ENCODE results near the gene CGB3. TPM values are rescaled to one million over a fixed set of nuclear protein-coding genes. Genes with fewer than 3 reads are reported as not detected.
"Not testable (repeated sequence)": the region's sequence is repeated elsewhere in the genome, so short reads cannot be mapped to it uniquely, and the experiment has no call there.

Gene CGB3
- total and polyA plus RNA-seq, 2 of the 4 experiments (the other 2 are of a cell fraction): not detected

DNA sequence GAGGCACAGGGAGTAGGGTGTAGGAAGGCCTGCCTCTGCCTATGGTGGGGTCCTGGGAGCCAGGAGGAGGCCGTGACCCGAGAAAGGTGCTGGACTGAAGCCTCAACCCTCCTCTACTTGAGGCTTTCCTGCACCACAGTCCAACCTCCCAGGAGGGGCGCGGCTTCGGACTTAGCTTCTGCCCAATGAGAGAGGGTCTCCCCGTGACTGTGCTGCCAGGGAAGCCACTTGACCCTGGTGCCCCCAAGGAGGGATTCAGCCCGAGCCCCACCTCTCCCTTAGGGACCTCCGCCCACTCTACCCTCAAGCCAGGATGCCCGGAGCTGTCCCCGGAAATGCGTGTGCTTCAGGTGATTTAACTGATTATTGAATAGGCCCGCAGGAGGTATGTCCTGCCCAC lies 24.9 kb upstream of the CGB3 start, which contains the start of gene CGB8:
Gene CGB8 (minus strand): TSS at position 101 of the 400 bp plus-strand sequence. CDS start 372 bp downstream, outside the sequence.
- H4K20me1 ChIP-seq (ENCODE audit: insufficient read depth, low read length); H3K9me3 ChIP-seq (ENCODE audit: control insufficient read depth, insufficient read depth, low read length); H2BK5ac ChIP-seq (ENCODE audit: low read depth, low read length, poor library complexity, severe bottlenecking); H4K8ac ChIP-seq (ENCODE audit: low read depth in 2 of 2, low read length in 2 of 2); H4K91ac ChIP-seq (ENCODE audit: insufficient read depth, low read depth, low read length); H3K4me1 ChIP-seq (ENCODE audit: control insufficient read depth, insufficient read depth, low read length); H2AK9ac ChIP-seq (replicated peaks; ENCODE audit: low read depth, low read length, poor library complexity); H3K4me2 ChIP-seq (ENCODE audit: low read depth, low read length); H3K9me1 ChIP-seq (ENCODE audit: insufficient read depth, low read length); H3K14ac ChIP-seq (replicated peaks; ENCODE audit: low read depth, low read length); in situ Hi-C loops (cut with MboI; ENCODE audit: low sequenced_read_pairs); H3K9ac ChIP-seq (ENCODE audit: low read depth, low read length); H3K27ac ChIP-seq (ENCODE audit: insufficient read depth, low read length); dilution Hi-C loops (cut with HindIII; ENCODE audit: low sequenced_read_pairs, unreplicated experiment); H4K5ac ChIP-seq (ENCODE audit: low read depth, low read length); H3K79me1 ChIP-seq (ENCODE audit: low read depth in 1 of 2, low read length in 2 of 2); intact Hi-C loops (cut with micrococcal nuclease); H2AFZ ChIP-seq (replicated peaks; ENCODE audit: low read length, poor library complexity); H3K56ac ChIP-seq (ENCODE audit: extremely low read depth, insufficient read depth, low read length); H3K27me3 ChIP-seq (ENCODE audit: control insufficient read depth, insufficient read depth, low read length); H3K18ac ChIP-seq (ENCODE audit: low read depth, low read length); H3K36me3 ChIP-seq (ENCODE audit: control insufficient read depth, insufficient read depth, low read length); H2BK15ac ChIP-seq (ENCODE audit: low read depth, low read length); H3K4ac ChIP-seq (ENCODE audit: low read depth, low read length); H2BK20ac ChIP-seq (ENCODE audit: low read depth, low read length); H2AK5ac ChIP-seq (ENCODE audit: low read depth, low read length); CTCF ChIA-PET; H3K4me3 ChIP-seq (ENCODE audit: insufficient read depth, low read depth, low read length); ATAC-seq (ENCODE audit: low read depth); BruUV-seq (replicated peaks); H2BK120ac ChIP-seq (ENCODE audit: low read depth, low read length); DNase-seq; POLR2A ChIA-PET (ENCODE audit: unreplicated experiment); H3K23ac ChIP-seq (ENCODE audit: low read depth, low read length): not testable (repeated sequence)
- no CpG with 5 or more reads among the region's 12 CpGs for WGBS, 2 experiments (ENCODE audit: extremely low coverage in 2 of 2, insufficient read length in 1 of 2)

DNA sequence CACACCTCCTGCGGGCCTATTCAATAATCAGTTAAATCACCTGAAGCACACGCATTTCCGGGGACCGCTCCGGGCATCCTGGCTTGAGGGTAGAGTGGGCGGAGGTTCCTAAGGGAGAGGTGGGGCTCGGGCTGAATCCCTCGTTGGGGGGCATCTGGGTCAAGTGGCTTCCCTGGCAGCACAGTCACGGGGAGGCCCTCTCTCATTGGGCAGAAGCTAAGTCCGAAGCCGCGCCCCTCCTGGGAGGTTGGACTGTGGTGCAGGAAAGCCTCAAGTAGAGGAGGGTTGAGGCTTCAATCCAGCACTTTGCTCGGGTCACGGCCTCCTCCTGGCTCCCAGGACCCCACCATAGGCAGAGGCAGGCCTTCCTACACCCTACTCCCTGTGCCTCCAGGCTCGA lies 19.4 kb upstream of the CGB3 start, which contains the start of gene CGB5:
Gene CGB5 (plus strand): TSS at position 301 of the 400 bp plus-strand sequence. CDS start 362 bp downstream, outside the sequence.
- H2BK120ac ChIP-seq (ENCODE audit: low read depth, low read length); CTCF ChIA-PET; H3K9me1 ChIP-seq (ENCODE audit: insufficient read depth, low read length); H3K4me1 ChIP-seq (ENCODE audit: control insufficient read depth, insufficient read depth, low read length); H2BK15ac ChIP-seq (ENCODE audit: low read depth, low read length); H3K18ac ChIP-seq (ENCODE audit: low read depth, low read length); H3K79me1 ChIP-seq (ENCODE audit: low read depth in 1 of 2, low read length in 2 of 2); BruUV-seq (replicated peaks); H3K9me3 ChIP-seq (ENCODE audit: control insufficient read depth, insufficient read depth, low read length); H4K5ac ChIP-seq (ENCODE audit: low read depth, low read length); H3K27ac ChIP-seq (ENCODE audit: insufficient read depth, low read length); H2BK5ac ChIP-seq (ENCODE audit: low read depth, low read length, poor library complexity, severe bottlenecking); dilution Hi-C loops (cut with HindIII; ENCODE audit: low sequenced_read_pairs, unreplicated experiment); in situ Hi-C loops (cut with MboI; ENCODE audit: low sequenced_read_pairs); H3K23ac ChIP-seq (ENCODE audit: low read depth, low read length); H2AFZ ChIP-seq (replicated peaks; ENCODE audit: low read length, poor library complexity); H4K91ac ChIP-seq (ENCODE audit: insufficient read depth, low read depth, low read length); intact Hi-C loops (cut with micrococcal nuclease); H3K36me3 ChIP-seq (ENCODE audit: control insufficient read depth, insufficient read depth, low read length); H3K4me2 ChIP-seq (ENCODE audit: low read depth, low read length); H3K56ac ChIP-seq (ENCODE audit: extremely low read depth, insufficient read depth, low read length); H2AK9ac ChIP-seq (replicated peaks; ENCODE audit: low read depth, low read length, poor library complexity); H3K14ac ChIP-seq (replicated peaks; ENCODE audit: low read depth, low read length); ATAC-seq (ENCODE audit: low read depth); H3K27me3 ChIP-seq (ENCODE audit: control insufficient read depth, insufficient read depth, low read length); H2AK5ac ChIP-seq (ENCODE audit: low read depth, low read length); H4K20me1 ChIP-seq (ENCODE audit: insufficient read depth, low read length); H4K8ac ChIP-seq (ENCODE audit: low read depth in 2 of 2, low read length in 2 of 2); DNase-seq; H3K4ac ChIP-seq (ENCODE audit: low read depth, low read length); H3K4me3 ChIP-seq (ENCODE audit: insufficient read depth, low read depth, low read length); H2BK20ac ChIP-seq (ENCODE audit: low read depth, low read length); POLR2A ChIA-PET (ENCODE audit: unreplicated experiment); H3K9ac ChIP-seq (ENCODE audit: low read depth, low read length): not testable (repeated sequence)
- WGBS, 2 experiments (ENCODE audit: extremely low coverage in 2 of 2, insufficient read length in 1 of 2): 69% methylated on average over 5 of the region's 15 CpGs; no CpG with 5 or more reads in 1 of the 2 experiments

All from IMR-90 (cell line).